Measurements from ENCODE around the gene CAB39L. TPM values are rescaled to one million over a fixed set of nuclear protein-coding genes. Genes with fewer than 3 reads are reported as not detected.

Gene CAB39L
- total RNA-seq, 1 experiment from 2014 or later: 6.2 TPM

GRCh38 chr13:49343255-49343654 is 100.6 kb downstream of the CAB39L start:
- no TSS peak for BruUV-seq (replicated peaks)

GRCh38 chr13:49342454-49342853 is 101.4 kb downstream of the CAB39L start:
- Mint-ChIP-seq H3K27ac (ENCODE audit: low read depth, unreplicated experiment) (no peak overlapping the region), H3K4me1 (ENCODE audit: insufficient read depth, unreplicated experiment) (peaks cover 7% of the 10 kb centered on the region), H3K36me3 (ENCODE audit: insufficient read depth, unreplicated experiment) (no peaks in the 10 kb centered on the region), H3K9me3 (ENCODE audit: unreplicated experiment) (no peaks in the 10 kb centered on the region), H3K4me3 (ENCODE audit: unreplicated experiment) (no peak overlapping the region), H3K27me3 (ENCODE audit: insufficient read depth, unreplicated experiment) (no peaks in the 10 kb centered on the region)
- POLR2A ChIA-PET: no interaction called here
- TF ChIP-seq CTCF (IDR thresholded peaks at IDR 0.05; ENCODE audit: unreplicated experiment): no peak
- DNase-seq (ENCODE audit: unreplicated experiment): no peak
- no TSS peak for BruUV-seq (replicated peaks)
- CTCF ChIA-PET: no interaction called here
- intact Hi-C loops (cut with micrococcal nuclease): no loop called here

More at GRCh38 chr13:49343255-49343654, 100.6 kb downstream of the CAB39L start:
- H3K27ac Mint-ChIP-seq (ENCODE audit: low read depth, unreplicated experiment): no peak overlapping the region
- no peak for TF ChIP-seq CTCF (IDR thresholded peaks at IDR 0.05; ENCODE audit: unreplicated experiment)
- ChIA-PET CTCF (interaction anchor here (0.6 kb wide), 1 partner anchor 131 kb away, joined by 3 read pairs; no protein-coding TSS in a partner anchor), POLR2A (no interaction called here)
- no peak overlapping the region for H3K4me3 Mint-ChIP-seq (ENCODE audit: unreplicated experiment)
- DNase-seq (ENCODE audit: unreplicated experiment): no peak
- no peaks in the 10 kb centered on the region for H3K9me3 Mint-ChIP-seq (ENCODE audit: unreplicated experiment)
- no peaks in the 10 kb centered on the region for H3K27me3 Mint-ChIP-seq (ENCODE audit: insufficient read depth, unreplicated experiment)
- H3K4me1 Mint-ChIP-seq (ENCODE audit: insufficient read depth, unreplicated experiment): peaks cover 7% of the 10 kb centered on the region
- H3K36me3 Mint-ChIP-seq (ENCODE audit: insufficient read depth, unreplicated experiment): no peaks in the 10 kb centered on the region
- intact Hi-C loops (cut with micrococcal nuclease): no loop called here

- Mint-ChIP-seq H3K27me3 (ENCODE audit: insufficient read depth, unreplicated experiment) (no peaks in the 10 kb centered on the region), H3K9me3 (ENCODE audit: unreplicated experiment) (no peaks in the 10 kb centered on the region), H3K4me3 (ENCODE audit: unreplicated experiment) (no peak overlapping the region), H3K4me1 (ENCODE audit: insufficient read depth, unreplicated experiment) (peaks cover 7% of the 10 kb centered on the region), H3K27ac (ENCODE audit: low read depth, unreplicated experiment) (no peak overlapping the region), H3K36me3 (ENCODE audit: insufficient read depth, unreplicated experiment) (no peaks in the 10 kb centered on the region)
- intact Hi-C loops (cut with micrococcal nuclease): no loop called here
- no peak for DNase-seq (ENCODE audit: unreplicated experiment)
- ChIA-PET POLR2A (no interaction called here), CTCF (no interaction called here)
- no TSS peak for BruUV-seq (replicated peaks)
- TF ChIP-seq CTCF (IDR thresholded peaks at IDR 0.05; ENCODE audit: unreplicated experiment): no peak
Observed at GRCh38 chr13:49341941-49342340, 101.9 kb downstream of the CAB39L start.

GRCh38 chr13:49341517-49341916 is 102.3 kb downstream of the CAB39L start:
- Mint-ChIP-seq H3K27me3 (ENCODE audit: insufficient read depth, unreplicated experiment) (no peaks in the 10 kb centered on the region), H3K4me3 (ENCODE audit: unreplicated experiment) (no peak overlapping the region), H3K4me1 (ENCODE audit: insufficient read depth, unreplicated experiment) (peaks cover 7% of the 10 kb centered on the region), H3K27ac (ENCODE audit: low read depth, unreplicated experiment) (no peak overlapping the region), H3K9me3 (ENCODE audit: unreplicated experiment) (no peaks in the 10 kb centered on the region), H3K36me3 (ENCODE audit: insufficient read depth, unreplicated experiment) (no peaks in the 10 kb centered on the region)
- no TSS peak for BruUV-seq (replicated peaks)
- ChIA-PET POLR2A (no interaction called here), CTCF (no interaction called here)
- DNase-seq (ENCODE audit: unreplicated experiment): no peak
- intact Hi-C loops (cut with micrococcal nuclease): no loop called here
- TF ChIP-seq CTCF (IDR thresholded peaks at IDR 0.05; ENCODE audit: unreplicated experiment): no peak
